ENCODE results near the gene NRTN.
"Not testable (repeated sequence)": the region's sequence is repeated elsewhere in the genome, so short reads cannot be mapped to it uniquely, and the experiment has no call there.

NRTN gene

DNA sequence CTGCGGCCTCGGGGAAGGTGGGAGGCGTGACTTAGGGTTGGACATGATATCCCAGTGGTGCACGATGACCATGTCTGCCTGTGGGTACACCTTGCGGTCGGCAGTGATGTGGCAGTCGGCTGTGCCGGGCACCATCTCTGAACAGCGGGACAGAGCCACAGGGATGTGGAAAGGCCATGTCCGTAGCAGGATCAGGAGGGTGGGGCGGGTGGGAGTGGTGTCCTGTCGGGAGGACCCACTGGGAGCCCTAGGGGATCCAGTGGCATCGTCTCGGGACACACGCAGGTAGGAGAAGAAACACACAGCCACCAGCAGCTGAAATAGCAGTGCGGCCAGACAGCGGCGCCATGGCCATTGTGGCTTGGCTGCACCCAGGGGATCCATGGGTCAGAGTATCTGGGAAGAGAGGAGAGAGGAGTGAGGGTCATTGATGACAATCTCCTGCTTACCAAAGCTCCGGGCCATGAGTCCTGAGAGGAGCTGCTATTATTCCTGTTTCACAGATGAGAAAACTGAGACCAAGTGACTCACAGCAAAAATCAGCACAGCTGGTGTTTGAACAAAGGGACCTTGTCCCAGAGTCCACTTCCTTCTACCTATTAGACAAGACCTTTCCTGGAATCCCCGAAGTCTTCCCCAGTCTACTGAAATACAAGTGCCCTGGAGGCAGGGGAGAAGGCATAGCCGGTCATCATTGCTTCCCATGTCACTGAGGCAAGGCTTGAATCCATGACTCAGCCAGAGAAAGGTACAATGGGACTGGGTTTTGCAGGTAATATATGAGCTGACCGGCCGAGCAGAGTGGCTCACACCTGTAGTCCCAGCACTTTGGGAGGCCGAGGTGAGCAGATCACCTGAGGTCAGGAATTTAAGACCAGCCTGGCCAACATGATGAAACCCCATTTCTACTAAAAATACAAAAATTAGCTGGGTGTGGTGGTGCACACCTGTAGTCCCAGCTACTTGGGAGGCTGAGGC is 39.9 kb downstream of the NRTN start:
- DNase-seq (ENCODE audit: low spot score), result no peak
- TF ChIP-seq, protein P1, sequence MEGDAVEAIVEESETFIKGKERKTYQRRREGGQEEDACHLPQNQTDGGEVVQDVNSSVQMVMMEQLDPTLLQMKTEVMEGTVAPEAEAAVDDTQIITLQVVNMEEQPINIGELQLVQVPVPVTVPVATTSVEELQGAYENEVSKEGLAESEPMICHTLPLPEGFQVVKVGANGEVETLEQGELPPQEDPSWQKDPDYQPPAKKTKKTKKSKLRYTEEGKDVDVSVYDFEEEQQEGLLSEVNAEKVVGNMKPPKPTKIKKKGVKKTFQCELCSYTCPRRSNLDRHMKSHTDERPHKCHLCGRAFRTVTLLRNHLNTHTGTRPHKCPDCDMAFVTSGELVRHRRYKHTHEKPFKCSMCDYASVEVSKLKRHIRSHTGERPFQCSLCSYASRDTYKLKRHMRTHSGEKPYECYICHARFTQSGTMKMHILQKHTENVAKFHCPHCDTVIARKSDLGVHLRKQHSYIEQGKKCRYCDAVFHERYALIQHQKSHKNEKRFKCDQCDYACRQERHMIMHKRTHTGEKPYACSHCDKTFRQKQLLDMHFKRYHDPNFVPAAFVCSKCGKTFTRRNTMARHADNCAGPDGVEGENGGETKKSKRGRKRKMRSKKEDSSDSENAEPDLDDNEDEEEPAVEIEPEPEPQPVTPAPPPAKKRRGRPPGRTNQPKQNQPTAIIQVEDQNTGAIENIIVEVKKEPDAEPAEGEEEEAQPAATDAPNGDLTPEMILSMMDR (IDR thresholded peaks at IDR 0.05; ENCODE audit: extremely low read depth, missing control alignments), result no peak

DNA sequence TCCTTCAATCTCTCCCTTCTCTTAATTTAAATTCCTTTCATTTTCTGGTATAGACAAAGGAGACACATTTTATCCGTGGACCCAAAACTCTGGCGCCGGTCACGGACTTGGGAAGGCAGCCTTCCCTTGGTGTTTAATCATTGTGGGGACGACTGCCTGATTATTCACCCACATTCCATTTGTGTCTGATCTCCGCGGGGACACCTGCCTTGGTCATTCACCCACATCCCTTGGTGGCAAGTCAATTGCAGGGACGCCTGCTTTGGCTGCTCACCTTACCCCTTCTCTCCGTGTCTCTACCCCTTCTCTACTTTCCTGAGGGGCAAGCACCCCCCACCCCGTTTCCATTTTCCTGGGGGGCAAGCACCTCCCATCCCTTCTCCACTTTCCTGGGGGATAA is 43.0 kb downstream of the NRTN start:
- DNase-seq (ENCODE audit: low spot score), result not testable (repeated sequence)

DNA sequence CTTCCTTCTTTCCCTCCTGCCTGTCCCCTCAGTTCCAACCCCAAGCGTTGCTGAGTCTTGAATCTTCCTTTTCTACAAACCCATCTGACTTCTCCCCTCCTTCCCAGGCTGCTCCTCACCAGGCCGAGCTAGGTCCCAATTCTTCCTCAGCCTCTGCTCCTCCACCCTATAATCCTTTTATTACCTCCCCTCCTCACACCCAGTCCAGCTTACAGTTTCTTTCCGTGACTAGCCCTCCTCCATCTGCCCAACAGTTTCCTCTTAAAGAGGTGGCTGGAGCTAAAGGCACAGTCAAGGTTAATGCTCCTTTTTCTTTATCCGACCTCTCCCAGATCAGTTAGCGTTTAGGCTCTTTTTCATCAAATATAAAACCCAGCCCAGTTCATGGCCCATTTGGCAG is 43.8 kb downstream of the NRTN start:
- not testable (repeated sequence) for DNase-seq (ENCODE audit: low spot score)

DNA sequence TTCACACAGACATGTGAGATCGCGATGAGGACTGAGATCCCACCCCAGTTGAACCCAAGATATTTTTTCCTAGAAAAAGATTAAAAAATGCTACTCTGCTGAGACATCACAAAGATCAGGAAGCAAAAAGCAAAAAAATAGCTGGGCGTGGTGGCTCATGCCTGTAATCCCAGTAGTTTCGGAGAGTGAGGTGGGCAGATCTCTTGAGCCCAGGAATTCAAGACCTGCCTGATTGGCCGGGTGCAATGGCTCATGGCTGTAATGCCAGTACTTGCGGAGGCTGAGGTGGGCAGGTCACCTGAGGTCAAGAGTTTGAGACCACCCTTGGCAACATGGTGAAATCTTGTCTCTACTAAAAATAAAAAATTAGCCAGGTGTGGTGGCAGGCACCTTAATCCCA is 45.3 kb downstream of the NRTN start:
- no peak for DNase-seq (ENCODE audit: low spot score)
- TF ChIP-seq, protein P1 (IDR thresholded peaks at IDR 0.05; ENCODE audit: extremely low read depth, missing control alignments), result no peak

DNA sequence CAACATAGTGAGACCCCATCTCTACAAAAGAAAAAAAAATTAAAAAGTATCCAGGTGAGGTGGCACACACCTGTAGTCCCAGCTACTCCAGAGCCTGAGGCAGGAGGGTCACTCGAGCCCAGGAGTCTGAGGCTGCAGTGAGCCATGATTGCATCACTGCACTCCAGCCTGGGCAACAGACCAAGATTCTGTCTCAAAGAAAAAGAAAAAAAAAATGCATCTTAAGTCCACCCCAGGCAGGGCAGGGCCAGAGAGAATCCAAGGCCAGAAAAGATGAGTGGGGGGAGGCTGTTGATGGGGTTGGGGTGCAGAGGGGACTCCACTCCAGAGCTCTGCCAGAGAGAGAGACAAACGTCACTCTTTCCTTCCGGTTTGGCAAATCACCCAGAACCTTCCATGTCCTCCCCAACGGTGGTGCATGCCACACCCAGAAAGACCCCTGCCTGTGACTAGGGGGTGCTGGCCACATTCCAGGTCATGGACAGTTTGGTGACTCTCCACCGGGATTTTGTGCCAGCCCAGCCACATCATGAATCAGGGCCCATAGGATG is 46.0 kb downstream of the NRTN start:
- TF ChIP-seq, protein P1 (IDR thresholded peaks at IDR 0.05; ENCODE audit: extremely low read depth, missing control alignments), result no peak

DNA sequence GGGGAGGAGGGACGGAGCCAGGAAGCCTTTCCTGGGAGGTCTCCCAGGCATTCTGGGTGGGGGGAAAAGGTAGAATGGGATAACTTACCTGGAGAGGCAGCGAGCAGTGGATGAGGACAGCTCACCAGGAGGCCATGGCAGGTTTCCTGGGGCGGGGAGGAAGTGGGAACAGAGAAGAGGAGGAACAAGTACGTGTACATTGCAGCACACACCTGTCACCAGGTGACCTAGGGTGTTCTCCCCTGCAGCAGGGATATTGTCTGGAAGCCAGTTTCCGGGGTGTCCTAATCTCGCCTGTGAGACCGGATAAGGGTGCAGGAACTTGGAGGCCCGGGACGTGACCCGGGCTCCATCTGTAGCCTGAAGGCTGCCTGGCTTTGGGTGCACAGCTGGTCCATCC is 46.4 kb downstream of the NRTN start, which contains the start of gene FUT3:
TSS of gene FUT3 (minus strand) at position 148 of the 400 bp plus-strand sequence.
- no peak for DNase-seq (ENCODE audit: low spot score)
- TF ChIP-seq, protein P1 (IDR thresholded peaks at IDR 0.05; ENCODE audit: extremely low read depth, missing control alignments), result no peak

More for the DNA sequence above, 46.0 kb downstream of the NRTN start:
- no peak for DNase-seq (ENCODE audit: low spot score)

DNA sequence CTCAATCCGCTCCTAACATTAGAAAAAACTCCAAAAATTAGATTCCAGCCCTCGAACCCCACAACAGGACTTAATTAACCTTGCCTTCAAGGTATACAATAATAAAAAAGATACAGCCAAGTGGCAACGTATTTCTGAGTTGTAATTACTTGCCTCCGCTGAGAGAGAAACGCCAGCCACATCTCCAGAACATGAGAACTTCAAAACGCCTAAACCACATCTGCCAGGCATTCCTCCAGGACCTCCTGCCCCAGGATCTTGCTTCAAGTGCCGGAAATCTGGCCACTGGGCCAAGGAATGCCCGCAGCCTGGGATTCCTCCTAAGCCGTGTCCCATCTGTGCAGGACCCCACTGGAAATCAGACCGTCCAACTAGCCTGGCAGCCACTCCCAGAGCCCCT is 49.3 kb downstream of the NRTN start:
- not testable (repeated sequence) for DNase-seq (ENCODE audit: low spot score)

DNA sequence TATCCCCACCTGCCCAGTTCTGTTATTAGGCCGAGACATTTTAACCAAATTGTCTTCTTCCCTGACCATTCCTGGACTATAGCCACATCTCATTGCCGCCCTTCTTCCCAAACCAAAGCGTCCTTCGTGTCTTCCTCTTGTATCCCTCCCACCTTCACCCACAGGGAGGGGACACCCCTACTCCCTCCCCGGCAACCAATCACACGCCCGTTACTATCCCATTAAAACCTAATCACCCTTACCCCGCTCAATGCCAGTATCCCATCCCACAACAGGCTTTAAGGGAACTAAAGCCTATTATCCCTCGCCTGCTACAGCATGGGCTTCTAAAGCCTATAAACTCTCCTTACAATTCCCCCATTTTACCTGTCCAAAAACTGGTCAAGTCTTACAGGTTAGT is 50.3 kb downstream of the NRTN start:
- not testable (repeated sequence) for DNase-seq (ENCODE audit: low spot score)

DNA sequence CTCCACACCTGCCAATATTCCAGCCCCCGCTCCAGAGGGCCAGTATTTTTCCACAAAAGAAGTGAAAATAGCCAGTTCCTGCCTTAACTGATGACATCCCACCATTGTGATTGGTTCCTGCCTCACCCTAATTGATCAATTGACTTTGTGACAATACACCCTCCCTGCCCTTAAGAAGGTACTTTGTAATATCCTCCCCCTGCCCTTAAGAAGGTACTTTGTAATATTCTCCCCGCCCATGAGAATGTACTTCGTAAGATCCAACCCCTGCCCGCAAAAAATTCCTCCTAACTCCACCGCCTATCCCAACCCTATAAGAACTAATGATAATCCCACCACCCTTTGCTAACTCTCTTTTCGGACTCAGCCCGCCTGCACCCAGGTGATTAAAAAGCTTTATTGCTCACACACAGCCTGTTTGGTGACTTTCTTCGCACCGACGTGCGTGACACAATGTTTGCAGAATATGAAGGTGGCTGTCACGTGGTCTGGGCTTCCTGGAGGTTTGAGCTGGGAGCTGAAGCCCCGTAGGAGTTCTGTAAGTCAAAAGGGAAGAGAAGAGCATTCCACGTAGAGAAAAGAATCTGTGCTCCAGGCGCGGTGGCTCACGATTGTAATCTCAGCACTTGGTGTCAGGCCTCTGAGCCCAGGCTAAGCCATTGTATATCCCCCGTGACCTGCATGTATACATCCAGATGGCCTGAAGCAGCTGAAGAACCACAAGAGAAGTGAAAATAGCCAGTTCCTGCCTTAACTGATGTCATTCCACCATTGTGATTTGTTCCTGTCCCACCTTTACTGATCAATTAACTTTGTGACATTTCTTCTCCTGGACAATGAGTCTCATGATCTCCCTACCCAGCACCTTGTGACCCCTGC is 52.6 kb downstream of the NRTN start:
- DNase-seq (ENCODE audit: low spot score), result no peak
- TF ChIP-seq, protein P1 (IDR thresholded peaks at IDR 0.05; ENCODE audit: extremely low read depth, missing control alignments), result no peak

Data from GM20000 (cell line).